Skeletal muscle tissue (tissue), 4 donors: ENCODE measurements around the gene SETD1A. TPM values are rescaled to one million over a fixed set of nuclear protein-coding genes. Genes with fewer than 3 reads are reported as not detected.
A peak's percentile ranks its signal among the peaks of the same experiment; 100 is the strongest.

Experiments
- H3K27ac ChIP-seq: one replicate; pipeline ENCODE4 v1.7.0; 2013; ENCODE audit warnings: mild to moderate bottlenecking, low read depth, low read length, inconsistent platforms
- H3K27me3 ChIP-seq, 3 donors: one replicate each; pipeline ENCODE4 v1.7.0; 2013; ENCODE audit warnings: low read length in 3 of 3; ENCODE audit not compliant: control insufficient read depth in 3 of 3, insufficient read depth in 3 of 3
- H3K36me3 ChIP-seq, 3 donors: one replicate each; pipeline ENCODE4 v1.7.0; 2013; ENCODE audit warnings: low read length in 3 of 3; ENCODE audit not compliant: control insufficient read depth in 3 of 3, insufficient read depth in 3 of 3
- H3K4me1 ChIP-seq, 3 donors: one replicate each; pipeline ENCODE4 v1.7.0; 2013; ENCODE audit warnings: low read length in 3 of 3, mild to moderate bottlenecking in 3 of 3; ENCODE audit not compliant: control insufficient read depth in 3 of 3, insufficient read depth in 3 of 3
- H3K4me3 ChIP-seq, 3 donors: one replicate each; pipeline ENCODE4 v1.7.0; 2013; ENCODE audit warnings: low read length in 3 of 3
- H3K9ac ChIP-seq, 3 donors: one replicate each; pipeline ENCODE4 v1.7.0; 2013; ENCODE audit warnings: low read length in 3 of 3, mild to moderate bottlenecking in 3 of 3, moderate library complexity in 2 of 3, low read depth in 1 of 3
- H3K9me3 ChIP-seq, 3 donors: one replicate each; pipeline ENCODE4 v1.7.0; 2013; ENCODE audit warnings: low read length in 3 of 3; ENCODE audit not compliant: control insufficient read depth in 3 of 3
- total RNA-seq: library from RNA; depleted of rRNA; stranded (reverse); fragments of >200 nt; gene quantifications from one replicate; pipeline ENCODE4 v1.2.3, GENCODE V29; 2014
- donor health status: Osteomylitis.

The SETD1A gene
- total RNA-seq, 1 donor from 2014 or later: 3.7 TPM

DNA sequence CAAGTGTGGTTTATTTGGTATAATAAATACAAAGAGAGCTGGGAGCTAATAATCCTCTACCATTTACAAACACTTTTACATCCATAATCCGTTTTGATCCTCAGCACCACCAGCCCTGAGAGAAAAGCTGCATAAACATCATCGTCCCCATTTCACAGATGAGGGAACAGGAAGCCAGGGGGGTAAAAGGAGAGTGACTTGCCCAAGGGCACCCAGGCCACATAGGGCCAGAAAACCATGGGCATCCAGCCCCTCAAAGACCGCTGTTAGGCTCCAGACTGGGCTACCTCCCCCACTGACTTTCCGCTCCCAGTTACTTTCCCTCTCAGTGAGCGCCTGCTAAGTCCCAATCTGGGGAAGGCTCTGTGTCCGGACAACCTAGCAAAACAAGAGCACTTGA is 46.2 kb downstream of the SETD1A start:
- H3K9ac ChIP-seq: no peak overlapping the region
- peak overlapping the region; percentile 19 for H3K27ac ChIP-seq
- no peak overlapping the region for H3K4me3 ChIP-seq
- H3K36me3 ChIP-seq: no peaks in the 10 kb centered on the region
- peaks cover 15 to 34% (median 20%) of the 10 kb centered on the region in 3 donors for H3K27me3 ChIP-seq
- no peaks in the 10 kb centered on the region for H3K9me3 ChIP-seq
- H3K4me1 ChIP-seq: peaks cover 0 to 6% (median 3%) of the 10 kb centered on the region in 3 donors

DNA sequence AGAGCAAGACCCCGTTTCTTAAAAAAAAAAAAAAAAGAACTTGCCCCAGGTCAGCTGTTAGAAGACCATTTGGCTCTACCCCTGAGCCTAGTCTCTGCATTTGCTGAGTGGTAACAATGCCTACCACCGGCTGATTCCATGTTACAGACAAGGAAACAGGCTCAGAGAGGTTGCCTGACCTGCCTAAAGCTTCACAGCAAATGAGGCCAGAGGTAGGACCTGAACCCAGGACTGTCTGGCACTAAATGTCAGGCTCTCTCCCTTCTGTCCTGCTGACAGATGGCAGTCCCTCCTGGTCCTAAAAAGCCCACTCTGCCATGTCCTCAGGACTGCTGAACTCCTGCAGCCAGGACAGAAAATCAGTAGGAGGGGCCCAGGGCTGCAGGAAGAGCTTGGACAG is 47.1 kb downstream of the SETD1A start:
- no peak overlapping the region for H3K9ac ChIP-seq
- H3K27ac ChIP-seq: no peak overlapping the region
- no peaks in the 10 kb centered on the region for H3K9me3 ChIP-seq
- no peaks in the 10 kb centered on the region for H3K36me3 ChIP-seq
- H3K4me3 ChIP-seq: no peak overlapping the region
- H3K27me3 ChIP-seq: peaks cover 25 to 43% (median 28%) of the 10 kb centered on the region in 3 donors
- peaks cover 0 to 6% (median 3%) of the 10 kb centered on the region in 3 donors for H3K4me1 ChIP-seq

DNA sequence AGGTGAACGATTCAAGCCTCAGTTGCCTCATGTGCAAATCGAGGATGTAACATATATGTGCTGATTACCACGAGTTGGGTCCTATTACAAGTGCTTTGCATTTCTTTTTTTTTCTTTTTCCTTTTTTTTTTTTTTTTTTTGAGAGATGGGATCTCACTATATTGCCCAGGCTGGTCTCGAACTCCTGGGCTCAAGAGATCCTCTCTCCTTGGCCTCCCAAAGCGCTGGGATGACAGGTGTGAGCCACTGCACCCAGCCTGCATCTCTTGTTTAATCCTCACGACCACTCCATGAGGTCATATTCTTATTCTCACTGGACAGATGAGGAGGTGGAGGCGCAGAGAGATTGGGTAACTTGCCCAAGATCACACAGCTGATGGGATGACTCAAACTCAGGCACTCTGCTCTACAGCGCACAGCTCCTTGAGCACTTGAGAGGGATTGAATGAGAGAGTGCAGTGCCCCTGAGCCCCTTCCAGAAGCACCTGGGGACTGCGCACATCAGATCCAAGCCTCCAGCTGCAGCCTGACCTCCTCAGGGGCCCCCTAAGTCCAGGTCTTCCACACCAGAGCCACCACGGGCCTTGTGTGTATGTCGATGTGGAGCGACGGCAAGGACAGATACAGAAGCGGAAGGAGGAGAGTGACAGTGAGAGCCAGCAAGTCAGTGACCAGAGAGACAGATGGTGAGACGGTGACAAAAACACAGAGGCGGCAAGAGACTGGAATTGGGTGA is 48.0 kb downstream of the SETD1A start:
- H3K27ac ChIP-seq: no peak overlapping the region
- peaks cover 28 to 47% (median 35%) of the 10 kb centered on the region in 3 donors for H3K27me3 ChIP-seq
- H3K4me3 ChIP-seq: no peak overlapping the region
- no peaks in the 10 kb centered on the region for H3K36me3 ChIP-seq
- no peaks in the 10 kb centered on the region for H3K9me3 ChIP-seq
- no peak overlapping the region for H3K9ac ChIP-seq
- peaks cover 0 to 6% (median 3%) of the 10 kb centered on the region in 3 donors for H3K4me1 ChIP-seq

DNA sequence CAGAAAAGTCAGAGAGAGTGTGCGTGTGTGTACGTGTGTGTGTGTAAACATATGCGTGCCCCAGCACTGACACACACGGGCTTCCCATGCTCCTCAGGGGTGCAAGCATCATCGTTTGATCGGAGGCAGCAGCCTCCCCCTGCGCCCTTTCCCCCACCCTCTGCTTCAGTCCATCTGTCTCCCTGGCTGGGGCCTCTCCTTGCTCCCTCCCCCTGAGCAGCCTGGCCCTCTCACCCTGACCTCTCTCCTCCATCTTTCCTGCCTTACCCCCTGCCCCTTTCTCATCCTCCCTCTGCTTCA is 48.5 kb downstream of the SETD1A start:
- no peak overlapping the region for H3K9ac ChIP-seq
- no peaks in the 10 kb centered on the region for H3K9me3 ChIP-seq
- H3K36me3 ChIP-seq: no peaks in the 10 kb centered on the region
- H3K4me1 ChIP-seq: peaks cover 0 to 6% (median 3%) of the 10 kb centered on the region in 3 donors
- no peak overlapping the region for H3K4me3 ChIP-seq
- H3K27ac ChIP-seq: no peak overlapping the region
- H3K27me3 ChIP-seq: peaks cover 32 to 50% (median 38%) of the 10 kb centered on the region in 3 donors

DNA sequence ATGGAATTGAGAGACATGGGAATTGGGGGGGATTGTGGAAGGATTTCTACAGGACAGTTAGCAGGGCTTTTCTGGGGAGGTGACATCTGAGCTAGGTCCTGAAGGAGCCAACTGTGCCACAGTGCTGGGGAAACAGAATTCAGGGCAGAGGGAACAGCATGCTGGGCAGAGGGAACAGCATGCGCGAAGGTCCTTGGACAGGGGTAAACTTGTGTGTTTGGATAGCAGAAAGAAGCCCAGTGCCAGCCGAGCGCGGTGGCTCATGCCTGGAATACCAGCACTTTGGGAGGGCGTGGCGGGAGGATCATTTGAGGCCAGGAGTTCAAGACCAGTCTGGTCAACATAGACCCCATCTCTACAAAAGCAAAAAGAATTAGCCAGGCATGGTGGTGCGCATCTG is 49.0 kb downstream of the SETD1A start:
- Histone ChIP-seq H3K27me3 (peaks cover 37 to 55% (median 44%) of the 10 kb centered on the region in 3 donors), H3K9me3 (no peaks in the 10 kb centered on the region), H3K27ac (no peak overlapping the region), H3K4me3 (no peak overlapping the region), H3K9ac (no peak overlapping the region), H3K36me3 (no peaks in the 10 kb centered on the region), H3K4me1 (peaks cover 0 to 6% (median 3%) of the 10 kb centered on the region in 3 donors)

DNA sequence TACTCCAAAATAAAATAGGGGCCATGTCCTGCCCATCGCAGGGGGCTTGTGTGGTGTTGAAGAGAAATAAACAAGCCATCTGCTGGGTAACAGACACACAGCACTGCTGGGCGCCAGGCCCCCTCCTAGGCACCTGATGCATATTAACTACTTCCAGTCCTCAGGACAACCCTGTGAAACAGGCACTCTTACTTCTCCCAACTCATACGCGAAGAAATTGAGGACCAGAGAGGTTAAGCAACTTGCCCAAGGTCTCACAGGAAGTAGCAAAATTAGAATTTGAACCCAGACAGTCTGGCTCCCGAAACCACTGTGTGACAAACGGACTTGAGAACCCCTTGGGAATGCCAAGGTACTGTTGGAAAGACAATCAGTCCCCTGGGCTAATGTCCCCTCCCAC is 50.1 kb downstream of the SETD1A start:
- Histone ChIP-seq H3K27ac (no peak overlapping the region), H3K27me3 (peaks cover 37 to 55% (median 48%) of the 10 kb centered on the region in 3 donors), H3K4me3 (no peak overlapping the region), H3K9ac (no peak overlapping the region), H3K36me3 (no peaks in the 10 kb centered on the region), H3K4me1 (peaks cover 0 to 3% (median 0%) of the 10 kb centered on the region in 3 donors), H3K9me3 (no peaks in the 10 kb centered on the region)

DNA sequence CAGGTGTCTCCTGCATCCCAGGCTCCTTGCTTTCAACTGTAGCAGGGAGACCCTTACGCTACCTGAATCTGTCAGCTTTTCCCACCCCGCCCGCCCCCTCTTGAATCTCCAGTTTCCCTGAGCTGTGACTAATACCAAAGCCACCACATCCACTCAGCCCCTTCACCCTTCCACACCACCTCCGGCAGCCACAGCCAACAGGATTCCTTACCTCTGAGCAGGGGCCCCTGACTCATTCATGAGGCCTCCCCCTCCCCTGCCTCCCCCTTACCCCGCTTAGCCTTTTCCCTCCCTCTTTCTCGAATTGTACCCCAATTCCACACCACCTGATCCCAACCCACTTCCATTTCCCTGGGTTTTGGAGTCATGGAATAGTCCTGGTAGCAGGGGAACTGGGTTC is 50.6 kb downstream of the SETD1A start:
- H3K9me3 ChIP-seq: no peaks in the 10 kb centered on the region
- no peaks in the 10 kb centered on the region for H3K36me3 ChIP-seq
- no peak overlapping the region for H3K9ac ChIP-seq
- no peak overlapping the region for H3K4me3 ChIP-seq
- H3K27me3 ChIP-seq: peaks cover 37 to 52% (median 48%) of the 10 kb centered on the region in 3 donors
- H3K27ac ChIP-seq: no peak overlapping the region
- no peaks in the 10 kb centered on the region for H3K4me1 ChIP-seq

DNA sequence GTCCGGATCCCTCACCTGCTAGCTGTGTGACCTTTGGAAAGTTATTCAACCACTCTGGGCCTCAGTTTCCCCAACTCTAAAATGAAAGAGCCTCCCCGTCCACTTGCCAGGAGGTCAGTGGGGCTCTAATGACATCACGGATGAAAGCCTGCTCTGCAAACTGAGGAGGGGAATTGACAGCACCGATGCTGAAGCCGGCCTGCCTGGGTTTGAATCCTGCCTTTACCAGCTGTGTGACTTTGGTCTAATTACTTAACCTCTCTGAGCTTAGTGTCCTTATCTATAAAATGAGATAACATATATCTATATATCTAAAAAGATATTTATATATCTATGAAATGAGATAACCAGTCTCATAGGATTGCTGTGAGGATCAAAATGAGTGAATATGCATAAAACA is 51.0 kb downstream of the SETD1A start:
- no peak overlapping the region for H3K9ac ChIP-seq
- peaks cover 39 to 55% (median 50%) of the 10 kb centered on the region in 3 donors for H3K27me3 ChIP-seq

DNA sequence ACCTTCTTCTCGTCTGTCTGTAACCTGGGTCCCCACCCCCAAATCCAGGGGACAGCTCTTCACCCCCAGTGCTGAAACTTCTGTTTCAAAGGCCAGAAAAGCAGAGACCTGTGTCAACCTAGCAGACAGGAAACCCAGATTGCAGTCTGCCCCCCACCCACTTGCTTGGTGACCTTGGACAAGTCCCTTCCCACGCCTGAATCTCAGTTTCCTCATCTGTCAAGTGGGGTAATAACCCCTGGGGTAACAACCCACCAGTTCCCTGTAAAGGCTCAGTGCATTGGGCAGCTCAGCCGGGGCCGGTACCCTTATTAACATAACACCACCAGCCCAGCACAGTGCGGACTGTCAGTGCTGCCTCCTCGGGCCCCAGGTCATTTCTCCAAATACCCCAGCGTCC is 51.6 kb downstream of the SETD1A start:
- Histone ChIP-seq H3K4me1 (no peaks in the 10 kb centered on the region), H3K36me3 (no peaks in the 10 kb centered on the region), H3K4me3 (no peak overlapping the region), H3K9ac (no peak overlapping the region), H3K27me3 (peaks cover 40 to 57% (median 50%) of the 10 kb centered on the region in 3 donors), H3K9me3 (no peaks in the 10 kb centered on the region), H3K27ac (no peak overlapping the region)

More for the DNA sequence above, 51.0 kb downstream of the SETD1A start:
- Histone ChIP-seq H3K9me3 (no peaks in the 10 kb centered on the region), H3K36me3 (no peaks in the 10 kb centered on the region), H3K4me3 (no peak overlapping the region), H3K27ac (no peak overlapping the region), H3K4me1 (no peaks in the 10 kb centered on the region)

DNA sequence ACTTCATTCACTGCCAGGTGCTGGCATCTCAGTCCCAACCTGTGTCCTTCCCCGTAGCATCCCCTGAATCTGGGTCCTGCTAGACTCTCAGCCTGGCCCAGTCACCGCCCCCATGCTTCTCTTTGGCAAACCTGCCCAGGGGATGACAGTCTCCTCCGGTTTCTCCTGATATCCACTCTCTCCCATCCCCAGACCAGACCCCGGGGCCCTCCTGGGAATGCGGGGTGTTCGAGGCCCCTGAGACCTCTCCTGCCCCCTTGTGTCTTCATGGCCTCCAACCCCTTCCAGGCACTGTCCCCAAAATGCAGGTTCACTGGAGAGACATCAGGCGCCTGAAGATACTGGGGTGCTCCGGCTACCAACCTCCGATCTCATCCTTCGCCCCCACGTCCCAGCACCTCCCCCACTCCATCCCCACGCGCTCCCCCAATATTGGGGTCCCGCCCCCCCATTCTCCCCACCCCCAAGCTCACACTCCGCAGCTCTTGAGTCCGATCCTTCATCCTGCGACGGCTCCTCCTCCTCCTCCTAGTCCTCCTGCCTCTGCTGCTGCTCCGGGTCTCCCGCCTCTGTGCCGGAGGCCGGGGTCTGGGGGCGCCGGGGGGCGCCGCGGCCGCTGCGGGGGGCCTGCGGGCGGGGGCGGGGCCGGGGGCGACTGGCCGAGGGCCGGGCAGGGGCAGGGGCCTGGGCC is 52.5 kb downstream of the SETD1A start:
- Histone ChIP-seq H3K4me3 (no peak overlapping the region), H3K9me3 (no peaks in the 10 kb centered on the region), H3K9ac (no peak overlapping the region), H3K27ac (no peak overlapping the region), H3K36me3 (no peaks in the 10 kb centered on the region), H3K27me3 (peaks cover 44 to 59% (median 53%) of the 10 kb centered on the region in 3 donors), H3K4me1 (no peaks in the 10 kb centered on the region)
